Measurements from ENCODE around the gene PTBP1. TPM values are rescaled to one million over a fixed set of nuclear protein-coding genes. Genes with fewer than 3 reads are reported as not detected.

The PTBP1 gene
- total RNA-seq, 1 donor from 2014 or later, result 614 TPM

DNA sequence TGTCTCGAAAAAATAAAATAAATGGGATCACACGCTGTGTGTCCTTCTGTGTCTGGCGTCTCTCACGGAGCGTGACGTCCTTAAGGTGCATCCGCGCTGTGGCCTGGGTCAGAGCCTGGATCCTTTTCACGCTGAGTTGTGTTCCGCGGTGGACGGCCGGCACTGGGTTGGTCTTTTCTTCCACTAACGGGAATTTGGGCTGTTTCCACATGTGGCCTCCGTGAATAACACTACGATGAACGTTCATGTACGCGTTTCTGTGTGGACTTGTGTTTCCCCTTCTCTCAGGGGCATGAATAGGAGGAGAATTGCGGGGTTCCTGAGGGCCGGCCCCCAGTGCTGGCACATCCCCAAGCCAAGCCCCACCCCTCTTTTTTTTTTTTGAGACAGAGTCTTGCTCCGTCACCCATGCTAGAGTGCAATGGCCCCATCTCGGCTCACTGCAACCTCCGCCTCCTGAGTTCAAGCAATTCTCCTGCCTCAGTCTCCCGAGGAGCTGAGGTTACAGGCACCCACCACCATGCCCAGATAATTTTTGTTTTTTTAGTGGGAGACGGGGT, 6.2 kb upstream of the PTBP1 start:
- Mint-ChIP-seq H3K9me3 (ENCODE audit: unreplicated experiment) (no peaks in the 10 kb centered on the region), H3K36me3 (ENCODE audit: low read depth, unreplicated experiment) (no peaks in the 10 kb centered on the region), H3K4me1 (ENCODE audit: unreplicated experiment) (peaks cover 27% of the 10 kb centered on the region), H3K4me3 (ENCODE audit: unreplicated experiment) (no peak overlapping the region), H3K27me3 (ENCODE audit: unreplicated experiment) (peaks cover 8% of the 10 kb centered on the region), H3K27ac (ENCODE audit: unreplicated experiment) (peak overlapping the region; percentile 89)
- DNase-seq (ENCODE audit: low spot score), result no peak
- no peak for TF ChIP-seq CTCF (IDR thresholded peaks at IDR 0.05; ENCODE audit: unreplicated experiment)

- Mint-ChIP-seq H3K27ac (ENCODE audit: unreplicated experiment) (peak overlapping the region; percentile 90), H3K9me3 (ENCODE audit: unreplicated experiment) (no peaks in the 10 kb centered on the region), H3K4me1 (ENCODE audit: unreplicated experiment) (peaks cover 27% of the 10 kb centered on the region), H3K36me3 (ENCODE audit: low read depth, unreplicated experiment) (no peaks in the 10 kb centered on the region), H3K27me3 (ENCODE audit: unreplicated experiment) (peaks cover 8% of the 10 kb centered on the region), H3K4me3 (ENCODE audit: unreplicated experiment) (no peak overlapping the region)
- DNase-seq (ENCODE audit: low spot score), result no peak
- TF ChIP-seq CTCF (IDR thresholded peaks at IDR 0.05; ENCODE audit: unreplicated experiment), result no peak
These were observed 5.5 kb upstream of the PTBP1 start for GRCh38 chr19:791567-792305.

DNA sequence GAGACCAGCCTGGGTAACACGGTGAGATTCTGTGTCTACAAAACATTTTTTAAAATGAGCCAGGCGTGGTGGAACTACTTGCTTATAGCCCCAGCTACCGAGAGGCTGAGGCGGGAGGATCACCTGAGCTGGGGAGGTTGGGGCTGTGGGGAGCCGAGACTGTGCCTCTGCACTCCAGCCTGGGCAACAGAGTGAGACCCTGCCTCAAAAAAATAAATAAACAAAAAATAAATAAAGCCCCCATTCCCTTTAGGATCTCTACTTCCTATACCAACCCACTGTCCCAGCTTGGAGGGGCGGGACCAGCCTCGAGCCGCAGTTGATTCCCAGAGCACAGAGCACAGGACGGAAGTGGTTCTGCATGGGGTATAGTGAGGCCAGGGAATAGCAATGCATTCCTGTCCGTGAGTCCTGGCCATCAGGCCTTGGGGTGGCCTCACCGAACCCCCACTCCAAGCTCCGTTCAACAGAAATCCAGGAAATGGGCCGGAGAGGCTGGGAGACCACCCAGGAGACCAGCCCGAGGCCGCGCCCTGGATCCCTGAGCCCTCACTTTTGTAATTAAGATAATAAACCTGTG, 4.9 kb upstream of the PTBP1 start:
- H3K9me3 Mint-ChIP-seq (ENCODE audit: unreplicated experiment), result no peaks in the 10 kb centered on the region
- H3K4me3 Mint-ChIP-seq (ENCODE audit: unreplicated experiment), result no peak overlapping the region
- peak overlapping the region; percentile 90 for H3K27ac Mint-ChIP-seq (ENCODE audit: unreplicated experiment)
- H3K4me1 Mint-ChIP-seq (ENCODE audit: unreplicated experiment), result peaks cover 27% of the 10 kb centered on the region
- DNase-seq (ENCODE audit: low spot score), result no peak
- TF ChIP-seq CTCF (IDR thresholded peaks at IDR 0.05; ENCODE audit: unreplicated experiment), result no peak
- no peaks in the 10 kb centered on the region for H3K36me3 Mint-ChIP-seq (ENCODE audit: low read depth, unreplicated experiment)
- H3K27me3 Mint-ChIP-seq (ENCODE audit: unreplicated experiment), result peaks cover 8% of the 10 kb centered on the region

DNA sequence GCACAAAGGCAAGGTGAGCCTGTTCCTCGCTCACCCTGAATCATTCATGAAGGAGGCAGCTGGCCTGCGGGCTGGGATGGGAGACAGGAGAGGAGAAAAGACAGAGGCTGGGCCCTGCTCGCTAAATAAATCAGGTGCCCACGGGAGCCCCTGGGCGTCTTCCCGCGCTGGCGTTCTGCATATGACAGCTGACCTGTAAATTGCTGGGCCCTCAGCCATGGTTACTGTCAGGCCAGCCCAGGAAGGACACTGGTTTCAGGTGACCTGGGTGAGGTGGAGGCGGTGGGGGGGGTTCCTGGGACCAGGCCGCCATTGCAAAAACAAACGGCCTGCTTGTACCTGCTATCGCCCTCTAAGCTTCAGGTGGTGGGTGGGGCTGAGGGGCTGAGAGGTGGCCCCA, 3.4 kb upstream of the PTBP1 start:
- H3K4me1 Mint-ChIP-seq (ENCODE audit: unreplicated experiment), result peaks cover 27% of the 10 kb centered on the region
- peaks cover 7% of the 10 kb centered on the region for H3K27me3 Mint-ChIP-seq (ENCODE audit: unreplicated experiment)
- H3K36me3 Mint-ChIP-seq (ENCODE audit: low read depth, unreplicated experiment), result peaks cover 3% of the 10 kb centered on the region
- no peak overlapping the region for H3K27ac Mint-ChIP-seq (ENCODE audit: unreplicated experiment)
- no peak for TF ChIP-seq CTCF (IDR thresholded peaks at IDR 0.05; ENCODE audit: unreplicated experiment)
- DNase-seq (ENCODE audit: low spot score), result peak; percentile 3
- no peaks in the 10 kb centered on the region for H3K9me3 Mint-ChIP-seq (ENCODE audit: unreplicated experiment)
- H3K4me3 Mint-ChIP-seq (ENCODE audit: unreplicated experiment), result no peak overlapping the region

- Mint-ChIP-seq H3K4me1 (ENCODE audit: unreplicated experiment) (peaks cover 26% of the 10 kb centered on the region), H3K9me3 (ENCODE audit: unreplicated experiment) (no peaks in the 10 kb centered on the region), H3K4me3 (ENCODE audit: unreplicated experiment) (no peak overlapping the region), H3K36me3 (ENCODE audit: low read depth, unreplicated experiment) (peaks cover 15% of the 10 kb centered on the region), H3K27ac (ENCODE audit: unreplicated experiment) (no peak overlapping the region), H3K27me3 (ENCODE audit: unreplicated experiment) (peaks cover 14% of the 10 kb centered on the region)
- DNase-seq (ENCODE audit: low spot score), result peak; percentile 9
- TF ChIP-seq CTCF (IDR thresholded peaks at IDR 0.05; ENCODE audit: unreplicated experiment), result no peak
These were observed 2.1 kb upstream of the PTBP1 start for GRCh38 chr19:795073-795611.

Measured in endothelial cell (in vitro differentiated cells).